OCI-LY1 (cell line): ENCODE measurements around the gene HAX1.

Experiments used
- H2AFZ ChIP-seq: fragments of 200-600 bp; sonication (generic), shearing (Covaris generic); 2 replicates; pipeline ENCODE4 v1.6.0; 2014; ENCODE audit warnings: antibody characterized with exemption, mild to moderate bottlenecking, low read length
- H3F3A ChIP-seq: fragments of 200-600 bp; sonication (generic), shearing (Covaris generic); 2 replicates; pipeline ENCODE4 v1.6.0; 2014; ENCODE audit warnings: mild to moderate bottlenecking, antibody characterized with exemption, low read length, moderate library complexity; ENCODE audit not compliant: insufficient read depth
- H3K27ac ChIP-seq: fragments of 200-600 bp; sonication (generic); 2 replicates; pipeline ENCODE4 v1.5.1; 2014; ENCODE audit warnings: low read length, mixed run types, mild to moderate bottlenecking, low read depth; ENCODE audit not compliant: poor library complexity, severe bottlenecking
- H3K27me3 ChIP-seq: fragments of 200-600 bp; sonication (generic); 2 replicates; pipeline ENCODE4 v1.6.0; 2014; ENCODE audit warnings: antibody characterized with exemption, mild to moderate bottlenecking, low read length, moderate library complexity; ENCODE audit not compliant: insufficient read depth
- H3K36me3 ChIP-seq: fragments of 200-600 bp; sonication (generic); 2 replicates; pipeline ENCODE4 v1.6.1; 2014; ENCODE audit warnings: mild to moderate bottlenecking, antibody characterized with exemption, low read length, moderate library complexity, mixed read lengths; ENCODE audit not compliant: insufficient read depth
- H3K4me1 ChIP-seq: fragments of 200-600 bp; sonication (generic); 2 replicates; pipeline ENCODE4 v1.5.1; 2014; ENCODE audit warnings: mild to moderate bottlenecking, low read length, moderate library complexity; ENCODE audit not compliant: insufficient read depth, severe bottlenecking
- H3K4me2 ChIP-seq: fragments of 200-600 bp; sonication (generic), shearing (Covaris generic); 2 replicates; pipeline ENCODE4 v1.6.1; 2014; ENCODE audit warnings: low read length
- H3K4me3 ChIP-seq: fragments of 200-600 bp; sonication (generic); 2 replicates; pipeline ENCODE4 v1.5.1; 2014; ENCODE audit warnings: low read length, low read depth, mild to moderate bottlenecking, mixed read lengths; ENCODE audit not compliant: poor library complexity, severe bottlenecking
- H3K79me2 ChIP-seq: fragments of 200-600 bp; shearing (Covaris generic); 2 replicates; pipeline ENCODE4 v1.6.1; 2016; ENCODE audit warnings: mixed run types, low read length, mixed read lengths; ENCODE audit not compliant: insufficient read depth
- H3K9ac ChIP-seq: fragments of 200-600 bp; sonication (generic), shearing (Covaris generic); 2 replicates; pipeline ENCODE4 v1.6.1; 2014; ENCODE audit warnings: mild to moderate bottlenecking, low read length, mixed read lengths
- H3K9me2 ChIP-seq: fragments of 200-600 bp; sonication (generic), shearing (Covaris generic); 2 replicates; pipeline ENCODE4 v1.6.1; 2014; ENCODE audit warnings: low read depth, mild to moderate bottlenecking, low read length, mixed read lengths
- H3K9me3 ChIP-seq: fragments of 200-600 bp; shearing (Covaris generic); 2 replicates; pipeline ENCODE4 v1.6.1; 2014; ENCODE audit warnings: low read length, mixed read lengths
- H4K20me1 ChIP-seq: fragments of 200-600 bp; sonication (generic), shearing (Covaris generic); 2 replicates; pipeline ENCODE4 v1.6.0; 2016; ENCODE audit warnings: mild to moderate bottlenecking, low read length; ENCODE audit not compliant: insufficient read depth
- EZH2 ChIP-seq: fragments of 200-600 bp; sonication (generic), shearing (Covaris generic); IDR thresholded peaks from 2 replicates; pipeline ENCODE4 v1.8.0; 2017; ENCODE audit warnings: borderline replicate concordance, mixed run types, mild to moderate bottlenecking, antibody characterized with exemption, low read length, moderate library complexity, mixed read lengths
- TF ChIP-seq, protein P1 (sequence below): fragments of 200-600 bp; sonication (generic), shearing (Covaris generic); IDR thresholded peaks from 2 replicates; pipeline ENCODE4 v1.5.1; 2017; ENCODE audit warnings: mild to moderate bottlenecking, antibody characterized with exemption, low read length, moderate library complexity, mixed read lengths

Gene HAX1

DNA sequence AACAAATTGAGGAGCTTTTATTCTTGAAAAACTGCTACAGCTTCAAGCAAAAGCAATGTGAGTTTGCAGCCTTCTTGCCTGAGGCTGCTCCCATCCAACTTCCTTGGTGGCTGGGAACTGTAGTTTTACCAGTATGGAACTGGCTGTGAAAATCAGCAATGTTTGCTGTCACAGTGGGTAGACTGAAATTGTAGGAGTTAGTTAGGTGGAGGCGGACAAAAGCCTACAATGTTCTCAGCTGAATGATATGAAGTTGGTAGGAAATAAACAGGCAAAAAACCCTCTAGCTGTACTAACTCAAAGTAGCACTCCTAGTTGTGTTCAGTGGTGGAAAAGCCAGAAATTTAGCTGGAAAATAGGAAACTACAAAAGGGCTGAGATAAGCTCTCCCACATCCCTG lies 18.5 kb downstream of the HAX1 start:
- no peak overlapping the region for H3K4me2 ChIP-seq
- no peaks in the 10 kb centered on the region for H3K4me1 ChIP-seq
- H3K9ac ChIP-seq: no peak overlapping the region
- no peak overlapping the region for H3K27ac ChIP-seq
- no peaks in the 10 kb centered on the region; the same call in 1 of the 2 replicates for H3K27me3 ChIP-seq
- H4K20me1 ChIP-seq: no peaks in the 10 kb centered on the region
- no peaks in the 10 kb centered on the region for H3K9me2 ChIP-seq
- peaks cover 5% of the 10 kb centered on the region; the same call in 1 of the 2 replicates for H3K9me3 ChIP-seq
- TF ChIP-seq EZH2: no peak
- TF ChIP-seq, protein P1, sequence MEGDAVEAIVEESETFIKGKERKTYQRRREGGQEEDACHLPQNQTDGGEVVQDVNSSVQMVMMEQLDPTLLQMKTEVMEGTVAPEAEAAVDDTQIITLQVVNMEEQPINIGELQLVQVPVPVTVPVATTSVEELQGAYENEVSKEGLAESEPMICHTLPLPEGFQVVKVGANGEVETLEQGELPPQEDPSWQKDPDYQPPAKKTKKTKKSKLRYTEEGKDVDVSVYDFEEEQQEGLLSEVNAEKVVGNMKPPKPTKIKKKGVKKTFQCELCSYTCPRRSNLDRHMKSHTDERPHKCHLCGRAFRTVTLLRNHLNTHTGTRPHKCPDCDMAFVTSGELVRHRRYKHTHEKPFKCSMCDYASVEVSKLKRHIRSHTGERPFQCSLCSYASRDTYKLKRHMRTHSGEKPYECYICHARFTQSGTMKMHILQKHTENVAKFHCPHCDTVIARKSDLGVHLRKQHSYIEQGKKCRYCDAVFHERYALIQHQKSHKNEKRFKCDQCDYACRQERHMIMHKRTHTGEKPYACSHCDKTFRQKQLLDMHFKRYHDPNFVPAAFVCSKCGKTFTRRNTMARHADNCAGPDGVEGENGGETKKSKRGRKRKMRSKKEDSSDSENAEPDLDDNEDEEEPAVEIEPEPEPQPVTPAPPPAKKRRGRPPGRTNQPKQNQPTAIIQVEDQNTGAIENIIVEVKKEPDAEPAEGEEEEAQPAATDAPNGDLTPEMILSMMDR: no peak
- H3F3A ChIP-seq: no peaks in the 10 kb centered on the region
- H3K79me2 ChIP-seq: no peaks in the 10 kb centered on the region
- H2AFZ ChIP-seq: no peak overlapping the region
- H3K36me3 ChIP-seq: no peaks in the 10 kb centered on the region; the same call in 1 of the 2 replicates
- no peak overlapping the region for H3K4me3 ChIP-seq

GRCh38 chr1:154295408-154296235 lies 23.2 kb downstream of the HAX1 start:
- H3K4me1 ChIP-seq: no peaks in the 10 kb centered on the region
- no peak overlapping the region for H3K27ac ChIP-seq
- H3K79me2 ChIP-seq: no peaks in the 10 kb centered on the region
- TF ChIP-seq EZH2: no peak
- TF ChIP-seq, protein P1: no peak
- no peaks in the 10 kb centered on the region for H3K27me3 ChIP-seq
- no peak overlapping the region for H3K4me2 ChIP-seq
- no peaks in the 10 kb centered on the region; the same call in 1 of the 2 replicates for H3K36me3 ChIP-seq
- H2AFZ ChIP-seq: no peak overlapping the region
- no peak overlapping the region for H3K9ac ChIP-seq
- H3K9me2 ChIP-seq: no peaks in the 10 kb centered on the region
- H4K20me1 ChIP-seq: no peaks in the 10 kb centered on the region
- H3F3A ChIP-seq: no peaks in the 10 kb centered on the region
- H3K4me3 ChIP-seq: no peak overlapping the region
- peaks cover 5% of the 10 kb centered on the region; the same call in 1 of the 2 replicates for H3K9me3 ChIP-seq

GRCh38 chr1:154301582-154301981 lies 29.2 kb downstream of the HAX1 start:
- H3K27me3 ChIP-seq: no peaks in the 10 kb centered on the region
- no peak overlapping the region for H2AFZ ChIP-seq
- no peaks in the 10 kb centered on the region for H3K36me3 ChIP-seq
- H3K9ac ChIP-seq: no peak overlapping the region
- no peak overlapping the region for H3K27ac ChIP-seq
- no peaks in the 10 kb centered on the region for H3K9me3 ChIP-seq
- H3K79me2 ChIP-seq: no peaks in the 10 kb centered on the region
- no peaks in the 10 kb centered on the region for H4K20me1 ChIP-seq
- H3K4me2 ChIP-seq: no peak overlapping the region
- no peaks in the 10 kb centered on the region for H3K9me2 ChIP-seq
- TF ChIP-seq, protein P1: no peak
- TF ChIP-seq EZH2: no peak
- no peak overlapping the region for H3K4me3 ChIP-seq
- H3F3A ChIP-seq: no peaks in the 10 kb centered on the region
- H3K4me1 ChIP-seq: no peaks in the 10 kb centered on the region
